Endothelial cell of umbilical vein (primary cell): Measurements from ENCODE around the gene LIPA.
"Not testable (repeated sequence)": the region's sequence is repeated elsewhere in the genome, so short reads cannot be mapped to it uniquely, and the experiment has no call there.

Experiments
- CTCF ChIP-seq, 2 donors: IDR thresholded peaks; 1 replicate in 1 of 2; 2 replicates in 1 of 2; pipeline ENCODE4 v1.5.1; 2011; ENCODE audit warnings: low read length in 2 of 2, mild to moderate bottlenecking in 2 of 2, moderate library complexity in 2 of 2, control low read depth in 1 of 2, inconsistent platforms in 1 of 2, low read depth in 1 of 2; ENCODE audit not compliant: insufficient read depth in 1 of 2; ENCODE audit errors: extremely low read depth in 1 of 2
- MAX ChIP-seq: IDR thresholded peaks from 2 replicates; pipeline ENCODE4 v1.6.1; 2011; ENCODE audit not compliant: insufficient read depth, insufficient read length

GRCh38 chr10:89255091-89255579, 3.6 kb upstream of the LIPA start:
- not testable (repeated sequence) for TF ChIP-seq CTCF (IDR thresholded peaks at IDR 0.05; ENCODE audit: extremely low read depth in 1 of 2, insufficient read depth in 1 of 2, low read depth in 1 of 2, low read length in 2 of 2); MAX
